ENCODE data around the gene MRPL17.

Gene MRPL17

DNA sequence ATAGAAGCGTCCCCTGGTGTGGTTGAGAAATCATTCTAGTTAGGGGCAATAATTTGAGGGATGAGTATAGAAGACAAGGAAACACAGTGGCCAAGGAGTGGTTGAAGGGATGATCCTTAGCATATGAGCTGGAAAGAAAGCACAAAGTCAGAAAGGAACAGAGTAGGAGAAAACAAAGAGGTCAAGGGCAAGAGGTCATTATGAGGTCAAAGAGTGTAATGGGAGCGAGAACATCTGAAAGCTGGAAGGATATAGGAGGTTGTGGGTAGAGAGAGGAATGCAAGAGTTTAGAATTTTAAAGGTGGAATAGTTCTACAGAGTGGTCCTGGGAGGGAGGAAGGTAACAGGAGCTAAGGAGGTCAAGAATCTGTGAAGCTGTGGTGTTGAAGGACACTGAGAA is 29.5 kb downstream of the MRPL17 start:
- no peak for DNase-seq

DNA sequence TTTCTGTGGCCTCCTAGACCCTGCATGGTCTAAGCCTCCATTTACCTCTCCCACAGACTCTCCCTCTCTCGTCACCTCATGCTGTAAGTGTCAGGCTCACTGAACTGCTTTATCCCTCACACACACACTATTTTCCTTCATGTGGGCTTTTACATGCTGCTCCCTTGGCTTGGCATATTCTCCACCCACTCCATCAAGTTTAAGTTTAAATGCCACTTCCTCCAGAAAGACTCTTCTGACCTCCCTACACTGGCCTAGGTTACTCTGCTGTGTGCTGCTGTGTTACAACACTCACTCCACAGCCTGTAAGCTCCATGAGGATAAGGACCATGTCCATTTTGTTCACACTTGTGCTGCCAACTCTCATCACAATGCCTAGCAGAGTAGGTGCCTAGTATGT is 30.0 kb downstream of the MRPL17 start:
- DNase-seq, result no peak

DNA sequence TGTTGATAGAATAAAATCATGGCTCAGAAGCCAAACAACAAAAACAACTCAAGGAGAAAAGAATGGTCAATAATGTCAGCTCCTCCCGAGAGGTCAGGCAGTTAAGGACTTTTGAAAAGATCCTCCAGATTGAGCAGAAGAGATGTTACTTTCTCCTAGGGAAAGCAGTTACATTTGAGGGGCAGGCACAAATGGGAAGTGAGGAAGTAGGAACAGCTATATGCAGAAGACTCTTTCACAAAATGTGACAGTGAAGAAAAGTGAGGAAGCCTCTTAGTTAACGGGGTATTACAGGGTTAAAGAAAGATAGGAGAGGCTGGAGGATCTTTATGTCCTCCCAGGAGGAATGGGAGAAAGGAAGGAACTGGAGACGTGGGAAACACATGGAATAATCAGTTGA is 31.0 kb downstream of the MRPL17 start:
- no peak for DNase-seq

DNA sequence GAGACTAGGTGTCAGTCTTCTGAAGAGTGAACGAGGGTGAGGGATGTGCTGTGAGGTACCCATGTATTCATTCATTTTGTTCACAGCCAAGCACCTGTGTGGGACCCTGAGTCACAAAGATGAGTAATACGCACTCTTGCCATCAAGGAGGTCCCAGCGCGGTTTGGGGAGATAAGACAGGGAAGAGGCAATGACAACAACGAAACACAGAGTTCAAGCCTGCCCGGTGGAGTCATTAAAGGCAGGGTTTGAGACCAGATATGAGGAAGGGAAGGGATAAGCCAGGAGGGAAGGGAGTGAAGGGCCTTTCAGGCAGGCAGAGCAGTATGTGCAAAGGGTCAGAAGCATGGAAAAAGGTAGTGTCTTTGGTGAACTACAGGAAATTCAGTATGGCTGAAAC is 32.2 kb downstream of the MRPL17 start:
- DNase-seq, result no peak

DNA sequence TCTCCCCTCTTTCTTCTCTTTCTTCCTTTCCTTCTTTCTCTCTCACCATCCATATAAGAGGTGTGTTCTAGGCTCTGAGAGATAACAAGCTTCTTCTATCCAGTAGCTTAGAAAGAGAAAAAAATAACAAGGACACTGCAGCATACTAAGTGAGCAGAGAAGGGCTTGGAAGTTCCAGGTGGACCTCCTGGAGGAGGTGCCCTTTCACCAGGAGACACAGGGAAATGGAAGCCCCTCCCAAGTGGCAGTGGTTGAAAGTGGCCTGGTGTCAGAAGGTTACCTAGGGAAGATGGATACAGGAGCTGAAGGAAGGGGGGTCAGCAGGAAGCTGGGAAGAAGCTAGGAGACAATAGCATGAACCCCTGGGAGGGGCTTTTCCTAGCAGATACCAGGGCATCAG is 33.0 kb downstream of the MRPL17 start:
- no peak for DNase-seq

DNA sequence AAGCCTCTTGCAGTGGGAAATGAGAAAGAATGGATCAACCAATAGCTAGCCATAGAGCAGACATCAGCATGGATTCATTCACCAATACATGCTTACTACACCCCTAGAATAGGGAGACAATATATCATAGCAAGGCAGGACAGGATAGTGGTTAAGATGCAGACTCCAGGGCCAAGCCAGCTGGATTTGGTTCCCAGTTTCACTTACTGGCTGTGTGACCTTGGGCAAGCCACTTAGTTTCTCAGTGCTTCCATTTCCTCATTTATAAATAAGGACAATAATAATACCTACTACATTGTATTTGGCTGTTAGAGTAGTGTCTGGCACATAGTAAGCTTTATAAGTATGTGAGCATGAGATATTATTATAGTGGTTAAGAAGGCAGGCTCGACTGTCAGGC is 34.6 kb downstream of the MRPL17 start:
- no peak for DNase-seq

DNA sequence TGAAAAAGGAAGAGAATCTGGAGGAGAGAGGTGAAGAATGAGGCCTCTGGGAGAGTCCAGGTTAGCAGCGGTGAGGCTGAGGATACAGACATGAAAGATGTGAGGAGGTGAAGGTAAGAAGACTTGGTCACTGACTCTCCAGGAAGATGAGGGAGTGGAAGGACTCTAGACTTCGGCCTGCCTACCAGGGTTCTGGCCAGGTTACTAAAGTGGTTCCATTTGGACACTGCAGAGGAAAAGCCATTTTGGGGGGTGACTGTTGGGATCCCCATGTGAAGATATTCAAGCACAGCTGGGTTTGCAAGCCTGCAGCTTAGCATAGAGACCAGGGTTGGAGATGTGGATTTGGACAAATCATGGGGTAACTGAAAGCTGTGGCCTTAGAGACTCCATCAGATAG is 35.3 kb downstream of the MRPL17 start:
- DNase-seq, result no peak

DNA sequence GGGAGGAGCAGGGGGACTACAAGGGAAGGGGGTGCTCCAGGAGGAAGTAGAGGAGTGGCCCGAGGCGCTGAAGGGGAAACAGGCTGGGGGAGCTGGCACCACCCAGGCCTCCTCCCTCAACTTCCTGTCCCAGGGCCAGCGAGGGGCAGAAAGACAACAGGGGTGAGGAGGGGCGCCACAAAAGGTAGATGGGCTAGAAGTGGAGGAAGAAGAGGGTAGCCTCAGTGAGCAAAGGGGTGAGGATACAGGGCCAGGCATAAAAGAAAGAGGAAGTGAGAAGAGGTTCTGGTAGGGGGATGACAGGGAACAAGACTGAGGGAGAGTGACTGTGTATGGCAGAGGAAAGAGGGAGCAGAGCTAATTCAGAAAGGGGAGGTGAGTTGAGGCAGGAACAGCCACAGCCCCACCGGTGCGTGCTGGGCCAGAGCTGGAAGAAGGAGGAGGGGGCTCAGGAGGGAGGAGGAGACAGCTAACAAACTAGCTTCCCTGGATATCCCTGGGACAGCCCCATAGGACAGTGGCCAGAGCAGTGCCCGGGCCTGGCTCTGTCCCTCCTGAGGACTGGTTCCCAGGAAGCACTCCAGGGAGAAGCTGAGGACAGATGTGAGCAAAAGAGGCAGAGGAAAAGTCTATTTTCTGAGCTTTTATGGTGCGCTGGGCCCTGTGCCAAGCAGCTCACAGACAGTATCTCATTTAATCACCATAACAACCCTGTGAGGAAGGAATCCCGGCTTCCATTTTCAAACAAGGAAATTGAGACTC is 36.0 kb downstream of the MRPL17 start:
- no peak for DNase-seq

DNA sequence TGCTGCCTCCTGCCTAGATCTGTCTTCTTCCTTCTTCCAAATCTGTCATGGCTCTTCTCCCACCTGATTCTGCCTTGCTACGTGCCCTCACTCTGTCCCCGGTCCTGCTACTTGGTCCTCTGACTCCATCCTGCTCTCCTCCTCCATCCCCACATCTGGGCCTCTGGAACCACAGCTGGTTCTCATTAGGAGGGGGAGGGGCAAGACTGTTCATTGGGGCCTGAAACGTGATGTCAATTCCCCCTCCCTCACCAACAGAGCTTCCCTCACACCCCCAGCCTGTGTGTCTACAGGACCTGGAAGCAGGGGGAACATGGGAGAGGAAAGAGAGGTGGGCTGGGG is 36.6 kb downstream of the MRPL17 start:
- no peak for DNase-seq

DNA sequence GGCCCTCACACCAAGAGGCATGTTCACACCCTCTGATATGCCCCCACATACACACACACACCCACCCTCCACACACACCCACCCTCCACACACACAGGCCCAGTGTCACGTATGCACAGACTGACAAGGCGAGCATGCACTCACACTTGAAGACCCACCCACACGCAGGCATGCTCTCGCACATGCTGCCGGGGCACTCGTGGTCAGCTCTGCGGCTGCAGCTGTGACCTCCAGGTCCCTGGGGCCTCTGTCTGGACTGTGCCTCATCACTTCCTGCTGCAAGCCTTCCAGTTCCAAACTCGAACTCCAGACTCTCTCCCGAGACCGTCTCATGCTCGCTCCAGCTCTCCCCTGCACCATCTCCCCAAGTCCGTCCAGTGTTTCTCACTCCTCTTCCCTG is 37.1 kb downstream of the MRPL17 start:
- DNase-seq, result no peak

DNA sequence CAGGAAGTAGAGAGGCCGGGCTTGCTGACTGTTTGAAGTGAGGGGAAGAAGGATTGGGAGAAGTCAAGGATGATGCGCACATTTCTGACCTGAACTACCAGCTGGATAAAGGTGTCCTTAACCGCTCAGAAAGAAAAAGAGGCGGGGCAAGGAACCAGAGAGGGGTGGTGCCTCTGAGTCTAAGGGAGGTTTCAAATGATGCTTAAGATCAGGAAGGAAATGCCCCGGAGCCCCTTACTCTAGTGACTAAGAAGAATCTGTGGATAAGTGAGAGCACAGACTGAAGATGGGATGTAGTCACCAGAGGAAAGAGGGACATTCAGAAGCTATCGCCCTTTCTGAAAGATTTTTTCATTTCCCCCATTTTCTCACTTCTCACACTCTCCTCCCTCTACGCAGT is 40.2 kb downstream of the MRPL17 start:
- no peak for DNase-seq

DNA sequence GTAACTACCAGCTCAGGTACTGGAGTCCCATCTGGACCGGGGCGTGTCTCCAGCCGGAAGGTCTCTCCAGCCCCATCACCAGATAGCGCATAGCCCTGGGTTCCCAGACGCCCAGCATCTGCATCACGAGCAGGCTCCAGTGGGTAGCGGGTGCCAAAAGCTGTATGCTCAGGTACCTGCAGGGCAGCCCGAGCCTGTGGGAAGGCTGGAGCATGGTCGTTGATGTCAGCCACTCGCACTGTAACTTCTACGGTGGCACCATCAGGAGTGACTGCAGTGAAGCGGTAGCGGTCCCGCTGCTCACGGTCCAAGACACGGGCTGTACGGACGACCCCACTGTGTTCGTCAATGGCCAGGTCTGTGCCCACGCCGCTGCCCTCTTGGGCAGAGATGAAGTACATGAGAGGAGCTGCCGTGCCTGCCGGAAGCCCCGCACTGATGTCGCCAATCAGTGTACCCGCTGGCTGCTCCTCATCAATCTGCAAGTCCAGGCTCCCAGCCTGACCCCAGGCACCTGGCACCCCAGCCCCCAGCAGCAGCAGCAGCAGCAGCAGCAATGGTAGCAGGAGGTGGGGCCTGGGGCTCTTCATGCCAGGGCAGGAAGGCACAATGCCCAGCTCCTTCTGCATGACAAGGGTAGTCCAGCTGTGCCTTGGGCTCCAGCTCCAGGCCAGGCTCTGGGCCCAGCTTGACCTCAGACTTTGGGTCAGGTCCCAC is 42.0 kb downstream of the MRPL17 start:
- no peak for DNase-seq

DNA sequence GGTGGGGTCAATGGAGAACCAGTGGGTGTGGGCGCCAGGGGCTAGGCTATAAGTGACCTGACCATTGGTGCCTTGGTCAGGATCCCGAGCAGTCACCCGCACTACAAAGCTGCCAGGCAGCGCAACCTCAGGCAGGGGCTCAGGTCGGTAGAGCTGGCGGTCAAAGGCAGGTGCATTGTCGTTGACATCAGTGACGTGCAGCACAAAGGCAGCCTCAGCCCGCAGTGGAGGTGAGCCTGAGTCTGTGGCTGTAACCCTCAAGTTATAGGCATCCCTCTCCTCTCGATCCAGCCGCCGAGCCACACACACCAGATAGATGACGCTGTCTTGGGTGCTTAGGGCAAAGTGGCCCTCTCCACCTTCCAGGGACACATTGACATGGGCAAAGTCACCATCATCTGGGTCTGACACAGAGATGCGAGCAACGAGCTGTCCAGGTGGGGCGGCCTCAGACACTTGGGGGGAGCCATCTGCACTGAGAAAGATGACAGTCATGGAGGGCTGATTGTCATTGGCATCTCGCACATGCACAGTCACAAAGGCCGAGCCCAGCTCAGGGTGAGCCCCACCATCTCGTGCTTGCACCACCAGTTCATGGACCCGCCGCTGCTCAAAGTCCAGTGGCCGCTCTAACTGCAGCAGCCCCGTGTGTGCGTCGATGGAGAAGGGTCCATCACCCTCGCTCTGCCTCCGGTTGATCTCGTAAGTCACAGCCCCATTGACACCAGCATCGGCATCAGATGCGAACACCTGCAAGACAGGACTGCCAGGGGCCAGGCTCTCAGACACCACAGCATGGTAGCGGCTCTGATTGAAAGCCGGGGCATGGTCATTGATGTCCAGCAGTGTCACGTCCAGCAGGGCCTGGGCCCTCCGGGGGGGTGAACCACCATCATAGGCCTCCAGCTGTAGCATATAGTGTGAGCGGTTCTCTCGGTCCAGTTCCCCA is 42.8 kb downstream of the MRPL17 start:
- DNase-seq, result no peak

DNA sequence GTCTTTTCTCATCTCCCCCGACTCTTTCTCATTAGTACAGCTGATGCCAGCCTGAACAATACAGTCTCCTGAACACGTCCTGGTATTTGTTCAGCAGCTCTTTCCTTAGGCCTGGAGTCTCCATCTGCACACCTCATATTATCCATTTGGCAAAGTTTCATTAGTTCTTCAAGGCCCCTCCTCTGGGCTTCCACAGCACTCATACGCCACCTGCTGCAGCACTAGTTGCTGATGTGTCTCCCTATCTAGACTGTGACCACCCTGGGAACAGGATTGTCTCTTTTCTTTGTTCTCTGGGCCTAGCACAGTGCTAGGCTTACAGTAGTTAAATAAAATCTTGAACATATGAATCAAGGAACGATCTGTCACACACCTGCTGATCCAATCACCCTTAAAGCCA is 44.7 kb downstream of the MRPL17 start:
- no peak for DNase-seq

DNA sequence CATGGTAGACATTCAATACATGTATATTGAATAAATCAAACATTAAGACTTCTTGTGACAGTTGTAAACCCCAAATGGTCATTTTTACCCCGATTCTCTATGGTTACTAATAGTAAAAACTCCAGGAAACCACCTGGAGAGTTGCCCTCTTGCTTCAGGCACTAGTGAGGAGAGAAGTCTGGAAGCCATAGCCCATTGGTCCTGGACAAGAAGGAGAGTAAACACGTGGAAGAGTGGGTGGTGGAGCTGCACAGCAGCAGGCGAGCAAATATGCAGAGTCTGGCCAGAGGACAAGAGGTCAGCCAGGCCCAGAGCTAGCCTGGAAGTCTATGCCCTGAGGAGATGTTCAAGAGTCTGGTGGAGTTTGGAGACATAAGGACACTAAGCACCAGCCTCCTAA is 45.3 kb downstream of the MRPL17 start:
- DNase-seq, result no peak

DNA sequence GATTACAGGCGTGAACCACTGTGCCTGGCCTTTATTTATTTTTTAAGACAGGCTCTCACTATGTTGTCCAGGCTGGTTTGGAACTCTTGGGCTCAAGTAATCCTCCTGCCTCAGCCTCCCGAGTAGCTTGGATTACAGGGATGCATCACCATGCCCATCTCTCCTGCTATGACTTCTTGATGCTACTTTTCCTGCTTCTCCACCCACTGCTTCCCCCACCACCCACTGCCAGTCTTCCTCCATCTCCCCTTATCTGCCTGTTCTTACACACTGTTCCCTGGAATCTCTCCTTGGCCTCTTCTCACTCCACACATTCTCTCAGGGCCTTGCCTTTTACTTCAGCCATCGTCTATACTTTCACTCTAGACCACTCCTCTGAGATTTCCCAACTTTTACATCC is 46.7 kb downstream of the MRPL17 start:
- no peak for DNase-seq

DNA sequence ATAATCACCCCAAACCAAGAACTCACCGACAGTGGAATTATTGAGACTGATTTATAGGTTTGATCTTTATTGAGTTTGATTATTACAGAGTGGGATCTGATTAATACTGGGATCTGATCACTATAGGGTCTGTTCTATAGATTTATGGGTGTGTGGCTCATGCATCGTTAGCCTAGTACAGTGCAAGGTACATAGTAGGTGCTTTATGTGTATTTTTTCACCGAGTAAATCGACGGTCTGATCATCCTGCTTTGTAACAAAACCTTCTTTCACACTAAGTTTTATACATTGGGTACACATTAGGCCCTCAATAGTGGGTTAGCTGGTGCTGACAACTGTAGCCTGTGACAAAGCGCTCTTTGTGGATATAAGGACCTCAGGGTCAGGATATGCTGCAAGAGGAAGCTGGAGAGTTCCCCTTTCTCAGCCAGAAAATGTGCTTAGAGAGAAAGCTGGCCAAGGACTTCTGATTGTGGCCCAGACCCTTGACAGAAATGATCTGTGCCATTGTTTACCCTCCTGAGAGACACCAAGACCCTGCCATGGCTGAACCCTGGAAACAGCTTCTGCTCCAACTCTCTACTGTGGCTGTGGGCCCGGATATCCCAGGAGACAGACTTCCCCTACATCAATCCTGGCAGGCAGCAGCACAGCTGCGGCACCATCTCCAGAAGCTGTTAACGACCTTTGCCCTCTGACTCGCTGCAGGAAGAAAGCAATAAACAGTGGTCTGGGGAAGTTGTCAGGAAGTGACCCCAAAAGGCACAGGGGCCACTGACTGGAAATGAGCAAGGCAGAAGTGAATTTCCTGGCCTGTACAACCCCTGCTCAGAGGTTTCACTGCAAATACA is 47.8 kb downstream of the MRPL17 start:
- no peak for DNase-seq

DNA sequence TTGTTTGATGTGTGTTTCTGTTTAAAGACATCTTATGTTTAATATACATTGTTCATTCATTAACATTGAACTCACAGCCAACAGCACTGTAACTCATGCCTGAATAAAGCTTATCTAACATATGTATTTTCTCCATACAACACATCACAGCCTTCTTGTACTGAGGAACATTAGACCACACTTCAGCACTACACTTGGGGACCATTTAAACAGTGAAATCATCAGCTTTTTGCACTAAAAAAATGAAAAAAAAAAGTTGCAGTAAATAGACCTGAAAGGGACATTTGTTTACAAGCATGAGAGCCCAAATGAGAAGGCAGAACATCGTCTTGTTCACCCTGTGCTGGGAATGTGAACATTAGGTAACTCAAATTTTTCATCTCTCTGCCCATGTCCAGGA is 48.6 kb downstream of the MRPL17 start:
- DNase-seq, result no peak

DNA sequence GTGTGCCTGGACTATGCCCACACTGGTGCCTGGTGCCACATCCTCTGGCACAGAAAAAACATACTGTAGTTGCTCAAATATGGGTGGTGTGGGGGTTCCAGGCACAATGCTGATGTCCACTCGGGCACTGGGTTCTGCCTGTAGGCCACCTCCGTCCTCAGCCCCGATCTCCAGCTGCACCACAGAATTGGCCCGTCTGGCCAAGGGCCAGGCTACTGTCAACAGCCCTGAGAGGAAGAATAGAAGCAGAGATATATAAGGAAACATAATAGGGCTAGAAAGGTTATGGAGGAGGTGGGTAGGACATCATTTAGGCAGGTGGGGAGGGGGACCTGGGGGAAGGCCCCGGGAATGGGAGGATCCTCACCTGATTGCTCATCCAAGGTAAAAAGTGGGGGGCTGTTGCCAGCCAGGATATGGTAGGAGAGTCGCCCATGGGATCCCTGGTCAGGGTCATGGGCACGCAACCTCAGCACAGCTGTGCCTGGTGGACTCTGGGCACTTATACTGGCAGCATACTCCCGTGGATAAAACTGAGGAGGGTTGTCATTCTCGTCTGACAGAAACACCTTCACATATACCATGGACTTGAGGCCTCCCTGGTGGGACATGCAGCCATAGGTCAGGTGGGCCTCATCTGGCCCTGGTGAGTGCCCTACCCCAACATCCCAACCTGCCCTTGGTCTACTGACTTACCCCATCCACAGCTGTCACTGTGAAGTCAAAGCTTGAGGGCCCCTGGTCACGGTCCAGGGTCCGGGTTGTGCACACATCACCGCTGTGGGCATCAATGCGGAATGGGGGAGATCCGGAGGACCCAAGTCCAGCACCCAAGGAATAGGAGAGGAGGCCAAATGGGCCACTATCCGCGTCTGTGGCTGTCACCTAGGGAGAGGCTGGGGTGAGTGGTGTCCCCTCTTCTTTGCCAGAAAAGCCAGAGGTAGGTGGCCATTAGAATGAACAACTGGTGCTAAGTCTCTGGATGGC is 49.4 kb downstream of the MRPL17 start:
- no peak for DNase-seq

DNA sequence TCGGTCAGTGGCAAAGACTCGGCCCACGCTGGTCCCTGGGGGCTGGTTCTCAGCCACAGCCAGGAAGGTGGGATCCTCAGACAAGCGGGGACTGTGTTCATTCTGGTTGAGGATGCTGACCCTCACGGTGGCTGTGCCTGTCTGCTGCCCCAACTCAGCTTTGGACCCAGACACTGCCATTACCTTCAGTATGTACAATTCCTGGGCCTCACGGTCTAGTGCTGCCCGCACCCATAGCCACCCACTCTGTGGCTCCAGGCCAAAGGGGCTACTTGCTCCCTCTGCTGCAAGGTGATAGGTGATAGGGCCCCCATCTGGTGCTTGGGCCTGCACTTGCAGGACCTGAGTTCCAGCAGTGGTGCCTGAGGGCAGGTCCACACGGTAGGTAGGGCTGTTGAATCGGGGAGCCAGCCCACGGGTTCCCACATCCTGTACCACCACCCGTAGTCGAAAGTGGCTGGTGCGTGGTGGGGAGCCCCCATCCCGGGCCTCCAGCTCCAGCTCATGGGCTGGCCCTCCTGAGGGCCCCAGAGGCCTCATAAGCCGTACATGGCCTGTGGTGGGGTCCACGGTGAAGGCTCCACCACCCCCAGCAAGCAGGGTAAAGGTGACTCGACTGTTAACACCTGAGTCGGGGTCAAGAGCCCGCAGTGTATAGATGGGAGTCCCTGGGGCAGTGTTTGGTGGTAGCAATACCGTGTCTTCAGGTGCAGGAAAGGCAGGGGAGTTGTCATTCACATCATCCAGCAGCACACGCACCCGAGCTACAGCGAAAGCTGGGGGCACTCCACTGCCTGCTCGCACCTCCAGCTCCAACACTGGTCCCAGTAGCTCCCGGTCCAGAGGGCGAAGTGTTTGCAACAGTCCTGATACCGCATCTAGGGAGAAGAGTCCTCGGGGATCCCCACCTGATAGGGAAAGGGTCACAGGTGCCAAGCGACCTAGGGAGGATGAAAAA is 50.7 kb downstream of the MRPL17 start:
- DNase-seq, result no peak

Data from activated CD4-positive, alpha-beta T cell treated with anti-CD3 and anti-CD28 coated beads, Interleukin-2, Interleukin-6, amounts not matched to agents 100 ng/mL and 50 ng/mL, durations not matched to agents 16 hours and 8 hours (primary cell).